Activated naive CD8-positive, alpha-beta T cell treated with anti-CD3 and anti-CD28 coated beads, Interleukin-2, amount 50 U/mL, for 24 hours (primary cell): ENCODE data around the gene DYNC2H1.
A peak's percentile ranks its signal among the peaks of the same experiment; 100 is the strongest.
"Not testable (repeated sequence)": the region's sequence is repeated elsewhere in the genome, so short reads cannot be mapped to it uniquely, and the experiment has no call there.

Source experiments
- ATAC-seq: fragments of 150-1000 bp; cut with Tn5 transposase; one replicate; pipeline ENCODE4 v1.10.0; 2021
- DNase-seq: peaks from one replicate; pipeline ENCODE4 v3.0.0; 2021
- H3K27ac Mint-ChIP-seq: one replicate; pipeline ENCODE4 v1.8.0; 2021; ENCODE audit warnings: mild to moderate bottlenecking, mixed read lengths
- H3K27me3 Mint-ChIP-seq: one replicate; pipeline ENCODE4 v1.8.0; 2021; ENCODE audit warnings: mixed read lengths
- H3K36me3 Mint-ChIP-seq: one replicate; pipeline ENCODE4 v1.8.0; 2021; ENCODE audit warnings: low read depth, mixed read lengths
- H3K4me1 Mint-ChIP-seq: one replicate; pipeline ENCODE4 v1.8.0; 2021; ENCODE audit warnings: mixed read lengths
- H3K4me3 Mint-ChIP-seq: one replicate; pipeline ENCODE4 v1.8.0; 2021; ENCODE audit warnings: mild to moderate bottlenecking, moderate library complexity, mixed read lengths
- H3K9me3 Mint-ChIP-seq: one replicate; pipeline ENCODE4 v1.8.0; 2021; ENCODE audit warnings: mixed read lengths

Gene DYNC2H1

GRCh38 chr11:103097279-103097678 is 11.9 kb upstream of the DYNC2H1 start:
- H3K27me3 Mint-ChIP-seq, result peaks cover 45% of the 10 kb centered on the region
- peaks cover 6% of the 10 kb centered on the region for H3K4me1 Mint-ChIP-seq
- no peak for ATAC-seq

GRCh38 chr11:103109818-103110388 is 677 bp downstream of the DYNC2H1 start:
- Mint-ChIP-seq H3K9me3 (no peaks in the 10 kb centered on the region), H3K27me3 (no peaks in the 10 kb centered on the region), H3K27ac (peak overlapping the region; percentile 82), H3K4me3 (peak overlapping the region; percentile 86), H3K36me3 (no peaks in the 10 kb centered on the region), H3K4me1 (peaks cover 16% of the 10 kb centered on the region)
- ATAC-seq, result peak; percentile 4
- peak; percentile 15 for DNase-seq

More at GRCh38 chr11:103097279-103097678, 11.9 kb upstream of the DYNC2H1 start:
- peaks cover 5% of the 10 kb centered on the region for H3K9me3 Mint-ChIP-seq
- H3K36me3 Mint-ChIP-seq, result peaks cover 1% of the 10 kb centered on the region
- no peak overlapping the region for H3K4me3 Mint-ChIP-seq
- no peak for DNase-seq
- no peak overlapping the region for H3K27ac Mint-ChIP-seq

DNA sequence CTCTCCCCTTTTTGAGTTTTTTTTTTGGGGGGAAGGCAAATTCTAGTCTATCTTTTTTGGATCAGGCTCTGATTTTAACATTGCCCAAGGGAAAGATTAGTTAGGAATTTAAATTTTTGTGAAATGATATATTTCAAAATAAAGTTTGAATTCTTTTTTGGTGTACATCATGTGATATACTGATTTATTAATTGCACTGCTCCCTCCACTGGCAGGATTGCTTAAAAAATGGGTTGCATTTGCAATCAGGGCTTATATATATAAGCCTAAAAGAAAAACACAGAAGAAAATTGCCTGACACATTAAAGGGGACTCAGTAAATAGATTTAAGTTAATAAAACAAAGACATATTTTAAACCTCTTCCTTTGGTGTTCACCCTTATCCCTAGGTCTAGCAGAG is 1.2 kb downstream of the DYNC2H1 start:
- Mint-ChIP-seq H3K4me1 (peaks cover 16% of the 10 kb centered on the region), H3K27ac (no peak overlapping the region), H3K4me3 (peak overlapping the region; percentile 86), H3K9me3 (no peaks in the 10 kb centered on the region), H3K27me3 (no peaks in the 10 kb centered on the region), H3K36me3 (no peaks in the 10 kb centered on the region)
- no peak for ATAC-seq
- DNase-seq, result no peak

- Mint-ChIP-seq H3K27ac (no peak overlapping the region), H3K36me3 (no peaks in the 10 kb centered on the region)
These were observed 2.2 kb downstream of the DYNC2H1 start for GRCh38 chr11:103111400-103111799.

GRCh38 chr11:103112364-103112763 is 3.1 kb downstream of the DYNC2H1 start:
- H3K36me3 Mint-ChIP-seq, result no peaks in the 10 kb centered on the region
- no peak overlapping the region for H3K27ac Mint-ChIP-seq
- H3K27me3 Mint-ChIP-seq, result no peaks in the 10 kb centered on the region
- no peaks in the 10 kb centered on the region for H3K9me3 Mint-ChIP-seq
- DNase-seq, result no peak
- ATAC-seq, result no peak
- no peak overlapping the region for H3K4me3 Mint-ChIP-seq
- H3K4me1 Mint-ChIP-seq, result peaks cover 16% of the 10 kb centered on the region

More at GRCh38 chr11:103111400-103111799, 2.2 kb downstream of the DYNC2H1 start:
- H3K4me1 Mint-ChIP-seq, result peaks cover 16% of the 10 kb centered on the region
- no peak overlapping the region for H3K4me3 Mint-ChIP-seq
- DNase-seq, result no peak
- no peak for ATAC-seq
- no peaks in the 10 kb centered on the region for H3K9me3 Mint-ChIP-seq
- no peaks in the 10 kb centered on the region for H3K27me3 Mint-ChIP-seq

DNA sequence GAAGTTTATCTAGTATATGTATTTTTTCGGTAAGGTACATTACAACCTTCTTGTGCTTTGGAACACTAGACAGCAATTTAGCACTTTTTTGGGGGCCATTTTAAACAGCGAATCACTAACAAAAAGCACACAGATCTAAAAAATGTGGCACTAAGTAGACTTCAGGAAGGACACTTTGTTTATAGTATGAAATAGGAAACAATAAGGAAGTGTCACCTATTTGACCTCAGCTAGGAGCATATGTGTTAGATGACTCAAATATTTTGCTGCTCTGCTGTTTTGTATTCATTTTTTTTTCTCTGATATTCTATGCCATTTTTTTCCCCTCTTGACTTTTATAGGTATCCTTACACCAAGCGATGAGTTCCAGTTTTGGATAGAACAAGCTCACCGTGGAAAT is 5.6 kb downstream of the DYNC2H1 start:
- Mint-ChIP-seq H3K27ac (no peak overlapping the region), H3K4me1 (peaks cover 3% of the 10 kb centered on the region), H3K4me3 (no peak overlapping the region), H3K36me3 (no peaks in the 10 kb centered on the region), H3K27me3 (no peaks in the 10 kb centered on the region), H3K9me3 (no peaks in the 10 kb centered on the region)
- ATAC-seq (no peak), DNase-seq (no peak)

GRCh38 chr11:103125462-103125861 is 16.2 kb downstream of the DYNC2H1 start:
- Mint-ChIP-seq H3K4me3 (no peak overlapping the region), H3K9me3 (no peaks in the 10 kb centered on the region), H3K4me1 (no peaks in the 10 kb centered on the region), H3K27me3 (no peaks in the 10 kb centered on the region), H3K36me3 (no peaks in the 10 kb centered on the region), H3K27ac (no peak overlapping the region)
- DNase-seq, result no peak
- no peak for ATAC-seq

DNA sequence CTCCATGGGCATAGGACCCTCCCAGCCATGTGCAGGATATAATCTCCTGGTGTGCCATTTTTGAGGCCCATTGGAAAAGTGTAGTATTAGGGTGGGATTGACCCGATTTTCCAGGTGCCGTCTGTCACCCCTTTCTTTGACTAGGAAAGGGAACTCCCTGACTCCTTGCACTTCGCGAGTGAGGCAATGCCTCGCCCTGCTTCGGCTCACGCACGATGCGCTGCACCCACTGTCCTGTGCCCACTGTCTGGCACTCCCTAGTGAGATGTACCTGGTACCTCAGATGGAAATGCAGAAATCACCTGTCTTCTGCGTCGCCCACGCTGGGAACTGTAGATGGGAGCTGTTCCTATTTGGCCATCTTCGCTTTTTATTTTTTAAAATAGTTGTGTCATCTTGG is 32.8 kb downstream of the DYNC2H1 start:
- not testable (repeated sequence) for DNase-seq, H3K4me1 Mint-ChIP-seq, H3K4me3 Mint-ChIP-seq, H3K27me3 Mint-ChIP-seq, H3K36me3 Mint-ChIP-seq, H3K9me3 Mint-ChIP-seq, H3K27ac Mint-ChIP-seq, ATAC-seq

DNA sequence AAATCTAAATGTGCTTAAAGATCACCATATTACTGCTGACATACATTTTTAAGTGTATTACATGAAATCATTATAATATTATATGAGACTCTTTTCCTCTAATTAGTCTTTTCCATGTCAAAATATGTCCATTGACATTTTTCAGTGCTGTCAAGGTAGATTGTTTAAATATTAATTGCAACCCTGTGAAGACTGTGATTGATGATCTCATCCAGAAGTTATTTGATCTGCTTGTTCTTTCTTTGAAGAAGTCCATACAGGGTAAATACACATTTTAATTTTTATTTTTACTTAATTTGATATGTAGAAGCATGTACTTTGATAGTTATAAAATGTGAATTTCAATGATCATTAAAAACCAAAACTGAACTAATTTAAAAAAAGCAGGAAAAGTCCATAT is 38.4 kb downstream of the DYNC2H1 start:
- no peak overlapping the region for H3K27ac Mint-ChIP-seq
- H3K27me3 Mint-ChIP-seq, result no peaks in the 10 kb centered on the region
- no peaks in the 10 kb centered on the region for H3K36me3 Mint-ChIP-seq
- H3K4me3 Mint-ChIP-seq, result no peak overlapping the region
- H3K4me1 Mint-ChIP-seq, result no peaks in the 10 kb centered on the region
- ATAC-seq (no peak), DNase-seq (no peak)
- H3K9me3 Mint-ChIP-seq, result no peaks in the 10 kb centered on the region

DNA sequence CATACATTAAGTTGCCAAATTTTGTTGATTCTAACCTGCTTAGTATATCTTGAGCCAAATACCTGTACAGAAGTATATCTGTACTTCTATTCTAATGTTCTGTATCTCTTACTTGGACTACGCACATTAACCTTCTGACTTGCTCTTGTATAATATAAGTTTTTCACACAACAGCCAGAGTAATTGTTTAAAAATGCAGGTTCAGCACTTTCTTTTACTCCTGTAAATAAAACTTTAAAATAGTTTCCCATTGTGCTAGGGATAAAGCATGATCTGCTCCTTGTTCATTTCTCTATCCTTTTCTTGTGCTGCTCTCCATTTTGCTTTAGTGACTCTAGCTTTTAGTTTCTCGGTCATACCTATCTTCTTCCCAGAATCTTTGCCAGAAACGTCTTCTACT is 48.3 kb downstream of the DYNC2H1 start:
- Mint-ChIP-seq H3K27me3 (no peaks in the 10 kb centered on the region), H3K4me1 (no peaks in the 10 kb centered on the region), H3K27ac (no peak overlapping the region), H3K9me3 (no peaks in the 10 kb centered on the region), H3K36me3 (no peaks in the 10 kb centered on the region), H3K4me3 (no peak overlapping the region)
- DNase-seq, result no peak
- no peak for ATAC-seq

- Mint-ChIP-seq H3K27ac (no peak overlapping the region), H3K36me3 (no peaks in the 10 kb centered on the region), H3K9me3 (no peaks in the 10 kb centered on the region), H3K27me3 (no peaks in the 10 kb centered on the region), H3K4me1 (no peaks in the 10 kb centered on the region), H3K4me3 (no peak overlapping the region)
- DNase-seq (no peak), ATAC-seq (no peak)
These were observed 55.0 kb downstream of the DYNC2H1 start for GRCh38 chr11:103164093-103164796.

- H3K36me3 Mint-ChIP-seq, result no peaks in the 10 kb centered on the region
- no peaks in the 10 kb centered on the region for H3K4me1 Mint-ChIP-seq
- no peak for DNase-seq
- no peaks in the 10 kb centered on the region for H3K27me3 Mint-ChIP-seq
- no peak for ATAC-seq
- H3K9me3 Mint-ChIP-seq, result no peaks in the 10 kb centered on the region
- H3K4me3 Mint-ChIP-seq, result no peak overlapping the region
- no peak overlapping the region for H3K27ac Mint-ChIP-seq
These were observed 57.9 kb downstream of the DYNC2H1 start for GRCh38 chr11:103167166-103167565.

DNA sequence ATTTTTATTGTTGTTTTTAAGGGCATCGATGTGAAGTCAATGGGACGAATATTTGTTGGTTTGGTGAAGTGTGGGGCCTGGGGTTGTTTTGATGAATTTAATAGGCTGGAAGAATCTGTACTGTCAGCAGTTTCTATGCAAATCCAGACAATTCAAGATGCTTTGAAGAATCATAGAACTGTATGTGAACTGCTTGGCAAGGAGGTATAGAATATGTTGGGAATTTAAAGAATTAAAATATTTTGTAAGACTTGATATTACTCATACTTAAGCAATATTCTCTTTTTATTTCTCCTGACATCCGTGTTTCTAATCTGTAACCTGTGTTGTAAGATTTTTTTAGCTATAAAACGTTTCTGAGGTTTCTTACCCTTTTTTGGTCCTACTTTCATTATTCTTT is 61.6 kb downstream of the DYNC2H1 start:
- H3K27me3 Mint-ChIP-seq, result no peaks in the 10 kb centered on the region
- no peaks in the 10 kb centered on the region for H3K4me1 Mint-ChIP-seq
- DNase-seq (no peak), ATAC-seq (no peak)
- H3K4me3 Mint-ChIP-seq, result no peak overlapping the region
- H3K27ac Mint-ChIP-seq, result no peak overlapping the region
- H3K9me3 Mint-ChIP-seq, result no peaks in the 10 kb centered on the region
- no peaks in the 10 kb centered on the region for H3K36me3 Mint-ChIP-seq

- no peaks in the 10 kb centered on the region for H3K4me1 Mint-ChIP-seq
- DNase-seq, result no peak
- no peaks in the 10 kb centered on the region for H3K36me3 Mint-ChIP-seq
- H3K4me3 Mint-ChIP-seq, result no peak overlapping the region
- no peaks in the 10 kb centered on the region for H3K9me3 Mint-ChIP-seq
- no peak for ATAC-seq
- H3K27ac Mint-ChIP-seq, result no peak overlapping the region
- no peaks in the 10 kb centered on the region for H3K27me3 Mint-ChIP-seq
These were observed 66.4 kb downstream of the DYNC2H1 start for GRCh38 chr11:103175461-103176129.

DNA sequence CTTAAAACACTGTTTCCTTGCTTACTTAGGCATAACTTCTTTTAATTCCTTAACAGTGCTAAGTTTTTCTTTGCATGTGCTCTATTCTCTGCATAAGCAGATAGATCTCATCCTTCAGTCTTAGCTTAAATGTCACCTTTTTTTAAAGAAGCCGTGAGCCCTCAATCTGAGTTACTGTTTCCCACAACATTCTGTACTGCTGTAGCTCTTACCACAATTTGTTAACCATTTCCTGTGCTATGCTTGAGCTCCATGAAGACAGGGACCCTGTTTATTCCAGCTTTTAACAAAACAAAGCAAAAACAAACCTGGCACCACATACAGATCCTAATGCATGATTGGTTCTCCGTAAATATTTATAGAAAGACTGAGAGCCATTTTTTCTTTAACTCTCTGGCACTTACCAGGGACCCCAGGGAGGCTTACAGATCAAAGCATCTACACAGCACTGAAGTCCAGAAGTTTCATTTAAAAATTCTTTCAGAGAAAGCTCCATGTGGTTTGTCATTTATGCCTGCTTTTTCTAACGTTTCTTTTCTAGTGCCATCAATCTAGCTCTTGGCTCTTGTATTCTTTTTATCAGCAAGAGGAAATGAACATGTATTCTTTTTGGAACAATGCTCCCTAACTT is 74.9 kb downstream of the DYNC2H1 start:
- no peaks in the 10 kb centered on the region for H3K9me3 Mint-ChIP-seq
- H3K27me3 Mint-ChIP-seq, result no peaks in the 10 kb centered on the region
- DNase-seq (no peak), ATAC-seq (peak; percentile 52)
- H3K36me3 Mint-ChIP-seq, result peaks cover 2% of the 10 kb centered on the region
- no peak overlapping the region for H3K4me3 Mint-ChIP-seq
- H3K4me1 Mint-ChIP-seq, result peaks cover 3% of the 10 kb centered on the region
- no peak overlapping the region for H3K27ac Mint-ChIP-seq
